ENCODE results near the gene DVL1.

Gene DVL1

GRCh38 chr1:1319646-1319941 lies 29.6 kb downstream of the DVL1 start:
- peaks cover 21% of the 10 kb centered on the region for H3K4me1 ChIP-seq (ENCODE audit: insufficient read depth, low read length, poor library complexity, severe bottlenecking)
- no peak overlapping the region for H3K9ac ChIP-seq (ENCODE audit: low read depth, low read length, poor library complexity, severe bottlenecking)
- H3F3A ChIP-seq (ENCODE audit: low read depth) = no peaks in the 10 kb centered on the region
- no peaks in the 10 kb centered on the region for H3K9me3 ChIP-seq (ENCODE audit: insufficient read depth, low read depth, low read length)
- no peak overlapping the region for H2AFZ ChIP-seq (ENCODE audit: low read length)
- H3K4me3 ChIP-seq (ENCODE audit: low read length, poor library complexity, severe bottlenecking) = no peak overlapping the region
- no peaks in the 10 kb centered on the region for H3K27me3 ChIP-seq (ENCODE audit: insufficient read depth, low read length, poor library complexity, severe bottlenecking)
- no peak overlapping the region for H3K4me2 ChIP-seq (ENCODE audit: low read depth, low read length, poor library complexity, severe bottlenecking)
- H4K20me1 ChIP-seq (ENCODE audit: insufficient read depth, low read length, poor library complexity, severe bottlenecking) = peaks cover 48% of the 10 kb centered on the region
- H3K79me2 ChIP-seq (ENCODE audit: insufficient read depth, low read length) = peaks cover 58% of the 10 kb centered on the region
- H3K9me2 ChIP-seq (replicated peaks; ENCODE audit: low read depth, low read length) = no peaks in the 10 kb centered on the region
- peaks cover 7% of the 10 kb centered on the region; the same call in 1 of the 2 replicates for H3K36me3 ChIP-seq (ENCODE audit: insufficient read depth, low read length)
- TF ChIP-seq EZH2phosphoT487 (IDR thresholded peaks at IDR 0.05; ENCODE audit: borderline replicate concordance) (no peak), CTCF (conservative IDR thresholded peaks at IDR 0.05; ENCODE audit: low read length) (no peak)

GRCh38 chr1:1318777-1319645 lies 30.2 kb downstream of the DVL1 start:
- Histone ChIP-seq H3K36me3 (ENCODE audit: insufficient read depth, low read length) (peaks cover 13% of the 10 kb centered on the region; the same call in 1 of the 2 replicates), H4K20me1 (ENCODE audit: insufficient read depth, low read length, poor library complexity, severe bottlenecking) (peaks cover 49% of the 10 kb centered on the region), H3K79me2 (ENCODE audit: insufficient read depth, low read length) (peaks cover 53% of the 10 kb centered on the region), H3K27me3 (ENCODE audit: insufficient read depth, low read length, poor library complexity, severe bottlenecking) (no peaks in the 10 kb centered on the region), H3K9me3 (ENCODE audit: insufficient read depth, low read depth, low read length) (no peaks in the 10 kb centered on the region), H3F3A (ENCODE audit: low read depth) (no peaks in the 10 kb centered on the region), H3K4me3 (ENCODE audit: low read length, poor library complexity, severe bottlenecking) (no peak overlapping the region), H2AFZ (ENCODE audit: low read length) (no peak overlapping the region), H3K9ac (ENCODE audit: low read depth, low read length, poor library complexity, severe bottlenecking) (no peak overlapping the region), H3K9me2 (replicated peaks; ENCODE audit: low read depth, low read length) (no peaks in the 10 kb centered on the region), H3K4me2 (ENCODE audit: low read depth, low read length, poor library complexity, severe bottlenecking) (no peak overlapping the region), H3K4me1 (ENCODE audit: insufficient read depth, low read length, poor library complexity, severe bottlenecking) (peaks cover 21% of the 10 kb centered on the region)
- TF ChIP-seq EZH2phosphoT487 (IDR thresholded peaks at IDR 0.05; ENCODE audit: borderline replicate concordance) = no peak
- no peak for TF ChIP-seq CTCF (conservative IDR thresholded peaks at IDR 0.05; ENCODE audit: low read length)

DNA sequence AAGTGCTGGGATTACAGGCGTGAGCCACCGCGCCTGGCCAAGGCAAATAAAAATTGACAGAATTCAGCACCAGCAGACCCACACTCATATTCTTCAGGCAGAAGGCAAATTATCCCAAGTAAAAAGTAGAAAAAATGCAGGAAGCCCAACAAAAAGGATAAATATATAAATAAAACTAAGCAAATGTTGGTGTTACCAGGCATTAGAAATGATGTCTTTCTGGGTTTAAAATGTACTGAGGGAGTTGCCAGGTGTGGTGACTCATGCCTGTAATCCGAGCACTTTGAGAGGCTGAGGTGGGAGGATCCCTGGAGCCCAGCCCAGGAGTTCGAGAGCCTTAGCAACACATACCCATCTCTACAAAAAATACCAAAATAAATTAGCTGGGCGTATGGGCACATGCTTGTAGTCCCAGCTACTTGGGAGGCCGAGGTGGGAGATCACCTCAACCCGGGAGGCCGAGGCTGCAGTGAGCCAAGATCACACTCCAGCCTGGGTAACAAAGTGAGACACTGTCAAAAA lies 31.0 kb downstream of the DVL1 start:
- Histone ChIP-seq H3K4me3 (ENCODE audit: low read length, poor library complexity, severe bottlenecking) (no peak overlapping the region), H3F3A (ENCODE audit: low read depth) (no peaks in the 10 kb centered on the region), H3K9me2 (replicated peaks; ENCODE audit: low read depth, low read length) (no peaks in the 10 kb centered on the region), H2AFZ (ENCODE audit: low read length) (no peak overlapping the region), H4K20me1 (ENCODE audit: insufficient read depth, low read length, poor library complexity, severe bottlenecking) (peaks cover 44% of the 10 kb centered on the region), H3K4me1 (ENCODE audit: insufficient read depth, low read length, poor library complexity, severe bottlenecking) (peaks cover 17% of the 10 kb centered on the region), H3K9me3 (ENCODE audit: insufficient read depth, low read depth, low read length) (no peaks in the 10 kb centered on the region), H3K79me2 (ENCODE audit: insufficient read depth, low read length) (peaks cover 54% of the 10 kb centered on the region), H3K9ac (ENCODE audit: low read depth, low read length, poor library complexity, severe bottlenecking) (no peak overlapping the region), H3K27me3 (ENCODE audit: insufficient read depth, low read length, poor library complexity, severe bottlenecking) (no peaks in the 10 kb centered on the region), H3K4me2 (ENCODE audit: low read depth, low read length, poor library complexity, severe bottlenecking) (no peak overlapping the region), H3K36me3 (ENCODE audit: insufficient read depth, low read length) (peaks cover 21% of the 10 kb centered on the region; the same call in 1 of the 2 replicates)
- TF ChIP-seq CTCF (conservative IDR thresholded peaks at IDR 0.05; ENCODE audit: low read length) = no peak
- TF ChIP-seq EZH2phosphoT487 (IDR thresholded peaks at IDR 0.05; ENCODE audit: borderline replicate concordance) = no peak
